ENCODE data around the gene CFAP61. TPM values are rescaled to one million over a fixed set of nuclear protein-coding genes. Genes with fewer than 3 reads are reported as not detected.
A peak's percentile ranks its signal among the peaks of the same experiment; 100 is the strongest.

Gene CFAP61
- total RNA-seq, 1 experiment from 2014 or later: 1.3 TPM

DNA sequence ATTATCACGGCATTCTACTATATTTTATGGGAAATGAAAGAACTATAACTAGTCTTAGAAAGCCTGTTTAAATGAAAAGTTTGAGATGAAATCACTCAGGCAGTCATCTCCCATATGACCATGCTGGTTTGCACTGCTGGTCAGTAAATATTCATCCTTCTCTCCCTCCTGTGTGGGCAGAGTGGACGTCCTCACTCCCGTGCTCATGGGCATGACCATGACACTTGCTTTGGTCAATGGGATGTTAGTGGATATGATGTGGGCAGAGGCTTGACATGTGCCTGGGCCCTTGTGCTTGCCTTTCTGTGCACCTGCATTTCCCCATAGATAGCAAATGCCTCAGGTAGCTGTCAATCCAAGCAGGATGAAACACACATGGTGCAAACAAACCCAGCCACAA lies 222.5 kb downstream of the CFAP61 start:
- DNase-seq (ENCODE audit: low read depth): no peak

DNA sequence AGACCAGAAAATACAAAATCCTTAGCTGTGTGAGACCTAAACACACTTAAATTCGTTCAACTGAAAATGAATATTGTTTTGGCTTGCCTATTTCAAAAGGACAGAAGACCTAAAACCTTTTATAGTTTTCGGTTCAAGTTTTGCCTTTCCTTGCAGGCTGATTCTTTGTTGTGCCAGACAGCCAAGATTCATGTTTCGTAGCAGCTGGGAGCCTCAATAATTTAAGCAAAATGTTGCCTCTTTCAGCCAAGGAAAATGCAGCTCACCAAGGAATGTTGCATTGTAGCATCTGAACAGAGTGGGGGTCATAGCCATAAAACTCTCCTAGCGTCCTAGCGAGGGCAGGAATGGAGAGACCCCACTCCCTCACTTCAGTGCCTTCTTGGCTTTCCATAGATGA lies 223.3 kb downstream of the CFAP61 start:
- DNase-seq (ENCODE audit: low read depth): no peak

DNA sequence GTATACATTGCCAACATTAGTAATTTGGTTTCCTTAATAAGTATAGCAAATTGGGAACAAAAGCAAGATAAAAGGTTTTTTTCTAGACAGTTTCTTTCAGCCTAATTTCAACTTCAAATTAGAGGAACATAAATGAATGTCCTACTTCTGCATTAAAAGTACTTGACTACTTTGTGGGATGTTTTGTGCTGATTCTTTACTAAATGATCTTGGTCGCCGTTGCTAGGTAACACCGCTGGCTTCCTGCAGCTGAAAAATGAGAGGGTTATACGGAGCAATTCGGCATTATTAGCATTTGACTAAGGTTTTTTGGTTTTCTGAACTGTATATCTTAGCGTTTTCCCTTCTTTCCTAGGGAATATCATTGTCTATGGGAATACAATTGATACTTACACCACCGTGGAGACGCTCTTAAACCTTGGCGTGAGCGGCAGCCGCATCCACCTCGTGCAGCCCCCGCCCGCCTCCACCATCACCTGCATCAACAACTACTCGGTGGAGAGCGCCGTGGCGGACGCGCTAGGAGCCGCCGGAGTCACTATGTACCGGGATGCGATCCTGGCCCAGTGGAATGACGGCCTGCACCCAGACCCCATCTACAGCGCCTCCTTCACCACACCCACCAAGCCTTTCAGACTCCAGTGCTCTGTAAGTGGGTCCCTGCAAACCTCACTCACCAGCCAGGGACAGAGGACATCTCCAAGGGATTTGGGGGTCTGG lies 224.6 kb downstream of the CFAP61 start:
- DNase-seq (ENCODE audit: low read depth): no peak

DNA sequence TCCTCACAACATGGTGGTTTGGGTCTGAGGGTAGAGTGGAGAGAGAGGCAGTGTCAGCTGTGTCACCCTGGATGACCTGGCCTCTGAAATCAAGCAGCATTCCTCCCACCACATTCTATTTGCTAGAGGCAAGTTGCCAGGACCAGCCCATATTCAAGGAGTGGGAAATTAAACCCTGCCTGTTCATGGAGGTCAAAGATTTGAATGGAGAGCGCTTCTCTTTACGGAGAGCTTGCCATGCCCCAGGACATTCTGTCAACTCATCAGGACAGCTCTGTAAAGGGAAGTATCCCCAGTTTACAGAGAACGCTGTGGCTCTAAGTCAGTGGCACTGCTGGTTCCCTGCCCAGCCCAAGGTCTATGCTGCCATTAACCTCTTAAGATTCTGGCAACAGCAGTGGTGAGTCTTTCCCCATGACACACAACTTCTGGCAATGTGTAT lies 225.6 kb downstream of the CFAP61 start:
- peak; percentile 75 for DNase-seq (ENCODE audit: low read depth)

DNA sequence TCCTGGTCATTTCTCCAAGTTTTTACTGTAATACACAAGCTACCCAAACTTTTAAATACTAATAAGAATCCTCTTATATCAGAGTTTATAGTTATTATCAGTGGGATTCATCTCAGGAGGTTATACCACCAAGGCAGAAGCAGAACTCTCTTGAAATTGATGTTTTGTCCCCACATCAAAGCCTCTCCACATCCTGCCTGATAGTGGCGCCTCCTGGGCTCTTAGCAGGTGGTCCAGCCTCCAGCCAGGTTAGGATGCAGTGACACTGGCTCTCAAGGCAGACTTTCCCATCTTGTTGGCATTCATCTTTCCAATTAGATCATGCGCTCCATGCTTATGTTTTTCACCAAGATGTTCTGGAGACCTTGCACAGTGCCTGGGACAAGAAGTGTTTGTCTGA lies 233.7 kb downstream of the CFAP61 start:
- DNase-seq (ENCODE audit: low read depth): no peak

DNA sequence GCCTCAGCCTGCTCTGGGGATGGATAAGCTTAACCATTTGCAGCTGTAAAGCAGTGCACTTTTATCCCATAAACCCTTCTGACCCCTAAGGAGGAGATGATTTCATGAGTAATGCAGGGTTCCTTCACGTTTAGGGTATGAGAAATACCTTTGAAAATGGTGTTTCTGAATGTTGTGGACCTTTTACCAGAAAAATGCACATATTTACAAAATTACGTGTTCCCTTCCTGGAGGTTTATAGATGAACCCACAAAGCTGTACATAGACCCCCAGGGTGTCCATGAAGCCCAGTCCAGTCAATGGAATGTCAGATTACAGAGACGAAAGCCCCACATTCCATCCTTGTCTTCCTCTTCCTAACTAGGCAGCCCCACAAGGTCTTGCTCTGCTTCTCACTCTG lies 237.0 kb downstream of the CFAP61 start:
- DNase-seq (ENCODE audit: low read depth): peak; percentile 94

DNA sequence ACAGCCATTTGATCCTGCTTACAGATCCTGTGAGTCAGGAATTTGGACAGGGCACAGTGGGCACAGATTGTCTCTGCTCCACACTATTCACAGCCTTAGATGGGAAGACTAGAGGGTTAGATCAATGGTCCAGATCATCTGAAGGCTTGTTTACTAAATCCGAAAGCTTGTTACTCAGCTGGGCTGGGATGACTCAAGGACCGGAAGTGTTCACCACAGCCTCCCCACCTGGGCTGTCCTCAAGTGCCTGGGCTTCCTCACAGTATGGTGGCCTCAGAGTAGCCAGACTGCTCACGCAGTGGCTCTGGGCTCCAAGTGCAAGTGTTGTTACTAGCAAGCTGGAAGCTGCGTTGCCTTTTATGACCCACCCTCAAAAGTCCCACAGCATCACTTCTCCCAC lies 240.1 kb downstream of the CFAP61 start:
- peak; percentile 90 for DNase-seq (ENCODE audit: low read depth)

DNA sequence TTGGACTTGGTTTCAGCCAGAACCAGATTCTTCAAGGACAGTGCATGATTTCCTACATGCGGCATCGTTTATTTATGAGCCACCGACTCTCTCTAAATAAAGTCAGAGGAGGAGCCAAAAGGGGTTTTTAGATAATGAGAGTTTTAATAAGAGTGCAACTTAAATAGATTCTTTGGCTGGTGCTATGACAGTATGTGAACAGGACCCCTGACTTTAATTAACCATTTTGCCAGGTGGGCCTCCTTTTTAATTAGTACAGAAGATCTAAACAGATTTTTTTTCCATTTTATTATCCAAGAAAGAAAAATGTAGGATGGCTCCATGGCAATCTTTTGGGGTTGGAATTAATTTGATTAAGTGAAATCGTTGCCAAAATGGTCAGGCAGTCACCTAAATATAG lies 240.8 kb downstream of the CFAP61 start:
- no peak for DNase-seq (ENCODE audit: low read depth)

DNA sequence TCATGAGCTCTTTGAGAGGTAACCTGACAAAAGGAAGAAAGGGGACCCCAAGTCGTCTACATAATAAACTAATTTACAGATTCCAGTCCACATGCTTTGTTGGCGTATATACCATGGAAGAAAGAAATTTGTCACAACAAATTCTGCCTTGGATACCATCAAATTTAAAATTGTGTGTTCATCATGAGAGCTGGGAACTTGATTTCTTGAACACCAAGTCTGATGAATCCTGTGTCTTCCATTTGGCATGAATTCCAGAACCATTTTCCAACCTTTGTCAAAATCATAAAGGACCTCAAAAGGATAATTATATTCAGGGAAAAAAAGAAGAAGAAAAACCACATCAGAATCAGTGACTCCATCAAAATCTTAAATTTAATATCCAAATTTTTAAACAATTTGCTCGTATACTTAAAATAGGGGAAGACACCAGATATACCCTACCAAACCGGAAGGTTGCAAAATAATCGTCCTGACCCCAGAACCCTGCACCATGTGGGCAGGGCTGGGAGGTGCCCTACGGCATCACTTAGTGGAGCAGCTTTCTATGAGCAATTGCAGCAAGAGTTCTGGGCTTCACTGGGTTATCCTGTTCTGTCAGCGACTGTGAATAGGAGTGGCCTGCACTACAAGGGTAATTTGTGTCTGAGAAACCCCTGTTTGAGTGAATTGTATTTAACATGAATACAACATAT lies 241.5 kb downstream of the CFAP61 start:
- no peak for DNase-seq (ENCODE audit: low read depth)

DNA sequence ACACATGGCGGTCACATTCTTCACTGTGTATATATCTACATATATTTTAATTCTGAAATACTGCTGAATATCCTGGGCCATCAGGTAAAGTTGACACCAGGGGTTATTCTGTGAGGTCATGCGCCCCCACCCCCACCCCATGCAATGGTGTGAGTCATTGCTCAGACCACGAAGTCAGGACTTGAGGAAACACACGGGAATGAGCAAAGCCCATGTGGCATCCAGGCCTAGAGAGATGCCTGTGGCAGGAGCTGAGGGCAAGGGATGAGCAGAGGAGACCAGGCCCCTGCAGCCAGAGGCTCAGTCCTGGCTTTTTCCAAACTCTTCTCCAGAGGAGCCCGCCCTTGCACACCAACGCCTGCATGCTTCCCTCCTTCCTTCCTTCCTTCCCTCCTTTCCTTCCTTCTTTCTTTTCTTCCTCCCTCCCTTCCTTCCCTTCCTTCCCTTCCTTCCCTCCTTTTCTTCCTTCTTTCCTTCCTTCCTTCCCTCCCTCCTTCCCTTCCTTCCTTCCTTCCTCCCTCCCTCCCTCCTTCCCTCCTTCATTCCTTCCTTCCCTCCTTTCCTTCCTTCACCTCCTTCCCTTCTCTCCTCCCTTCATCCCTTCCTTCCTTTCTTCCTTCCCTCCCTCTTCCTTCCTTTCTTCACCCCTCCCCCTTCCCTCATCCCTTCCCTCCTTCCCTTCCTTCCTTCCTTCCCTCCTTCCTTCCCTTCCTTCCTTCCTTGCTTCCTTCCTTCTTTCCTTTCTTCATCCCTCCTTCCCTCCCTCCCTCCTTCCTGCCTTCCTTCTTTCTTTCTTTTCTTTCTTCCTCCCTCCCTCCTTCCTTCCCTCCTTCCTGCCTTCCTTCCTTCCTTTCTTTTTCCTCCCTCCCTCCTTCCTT lies 243.5 kb downstream of the CFAP61 start:
- DNase-seq (ENCODE audit: low read depth): peak; percentile 82

DNA sequence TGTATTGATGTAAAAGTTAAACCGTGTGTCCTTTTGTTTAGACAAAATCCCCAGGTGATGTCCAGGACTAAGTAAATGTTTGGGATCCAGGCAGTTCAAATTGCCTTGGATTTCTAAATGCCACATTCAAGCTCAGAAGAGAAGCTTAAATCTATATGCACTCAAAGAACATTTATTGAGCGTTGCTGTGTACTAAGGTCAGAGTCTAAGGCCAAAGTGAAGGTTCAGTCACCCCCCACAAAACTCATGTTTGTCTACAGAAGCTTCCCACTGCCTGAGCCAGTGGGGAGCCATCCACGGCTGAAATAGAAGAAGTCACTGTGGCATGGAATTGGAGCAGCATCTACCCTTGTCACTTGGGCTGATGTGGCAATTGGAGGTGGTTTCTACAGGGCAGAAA lies 244.8 kb downstream of the CFAP61 start:
- no peak for DNase-seq (ENCODE audit: low read depth)

DNA sequence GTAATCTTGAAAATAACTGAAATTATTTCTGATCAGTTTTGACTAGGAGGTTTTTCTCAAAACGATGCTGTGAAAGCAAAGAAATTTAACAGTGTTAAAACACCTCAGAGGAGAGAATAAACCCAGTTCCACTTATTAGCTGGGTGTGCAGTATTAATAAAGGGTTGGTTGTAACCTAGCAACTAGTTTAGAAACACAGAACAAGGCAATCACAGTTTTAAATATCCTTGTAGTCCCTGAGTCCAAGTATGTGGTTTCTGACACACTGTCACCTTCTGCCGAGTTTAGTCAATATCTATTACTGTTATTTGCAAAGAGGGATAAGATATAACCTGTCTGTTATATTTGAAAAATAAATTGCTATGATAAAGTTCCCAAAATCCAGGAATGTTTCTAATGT lies 245.4 kb downstream of the CFAP61 start:
- no peak for DNase-seq (ENCODE audit: low read depth)

DNA sequence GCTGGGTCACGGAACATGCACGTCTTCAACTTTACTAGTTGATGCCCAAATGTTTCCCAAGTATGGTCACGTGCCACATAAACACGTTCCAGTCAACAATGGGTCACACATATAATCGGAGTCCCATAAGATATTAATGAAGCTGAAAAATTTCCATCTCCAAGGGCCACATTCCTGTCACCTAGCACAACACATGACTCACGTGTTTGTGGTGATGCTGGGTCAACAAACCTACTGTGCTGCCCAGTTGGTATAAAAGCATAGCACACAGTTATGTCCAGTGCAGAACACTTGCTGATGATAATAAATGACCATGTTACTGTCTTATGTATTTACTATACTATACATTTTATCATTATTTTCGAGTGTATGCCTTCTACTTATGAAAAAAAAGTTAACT lies 247.6 kb downstream of the CFAP61 start:
- peak; percentile 67 for DNase-seq (ENCODE audit: low read depth)

DNA sequence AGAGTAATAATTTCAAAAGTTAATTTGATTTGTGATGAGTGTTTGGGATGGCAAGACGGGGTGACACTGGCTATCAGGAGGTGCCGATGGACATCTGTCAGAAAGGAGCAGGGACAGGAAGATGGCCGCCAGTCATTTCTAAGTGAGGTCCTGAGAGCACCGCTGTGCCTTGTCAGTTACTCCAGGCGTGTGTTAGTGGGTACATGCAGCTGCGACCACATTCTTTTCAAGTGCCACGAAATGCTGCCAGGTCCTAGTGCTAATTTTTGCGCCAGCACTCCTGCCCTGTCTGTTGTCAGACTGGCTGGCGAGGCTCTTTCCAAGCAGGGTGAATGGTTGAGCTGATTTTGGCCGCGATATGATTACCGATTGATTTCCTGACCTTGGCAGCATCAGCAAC lies 251.0 kb downstream of the CFAP61 start:
- DNase-seq (ENCODE audit: low read depth): no peak

DNA sequence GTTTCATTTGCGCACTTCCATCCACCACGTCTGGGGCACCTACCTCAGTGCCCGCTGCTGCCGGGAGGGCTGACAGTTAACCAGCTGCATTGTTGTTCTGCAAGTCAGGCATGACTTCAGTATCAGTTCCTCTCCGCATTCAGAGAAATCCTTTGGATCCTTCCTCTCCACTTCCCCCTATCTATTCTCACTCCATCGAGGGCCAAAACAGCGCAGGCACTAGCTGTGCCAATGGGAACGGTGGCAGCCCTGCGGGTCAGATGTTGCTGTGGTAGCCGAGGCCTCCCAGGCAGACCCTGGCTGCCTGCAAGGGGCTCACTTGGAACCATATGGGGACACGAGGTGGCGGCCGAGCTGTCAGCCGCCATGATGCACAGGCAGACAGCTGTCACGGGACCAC lies 251.4 kb downstream of the CFAP61 start:
- no peak for DNase-seq (ENCODE audit: low read depth)

DNA sequence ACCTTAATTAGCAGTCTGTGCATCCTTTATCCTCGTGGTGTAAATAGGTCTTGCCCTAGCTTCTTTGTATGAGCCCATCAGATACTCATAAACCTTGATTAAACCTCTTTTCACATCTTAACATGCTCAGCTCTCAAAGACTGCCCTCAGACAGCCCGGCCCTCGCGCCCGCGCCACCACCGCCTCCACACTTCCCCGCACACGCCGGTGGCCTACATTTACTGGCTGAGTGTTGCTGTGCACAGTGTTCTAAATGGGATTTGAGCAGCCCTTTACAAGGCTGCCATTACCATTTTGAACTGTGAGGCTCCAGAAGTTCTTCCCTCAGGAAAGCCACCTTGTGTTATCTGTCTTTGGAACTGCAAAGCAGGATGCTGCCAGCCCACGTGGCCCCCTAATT lies 252.6 kb downstream of the CFAP61 start:
- no peak for DNase-seq (ENCODE audit: low read depth)

DNA sequence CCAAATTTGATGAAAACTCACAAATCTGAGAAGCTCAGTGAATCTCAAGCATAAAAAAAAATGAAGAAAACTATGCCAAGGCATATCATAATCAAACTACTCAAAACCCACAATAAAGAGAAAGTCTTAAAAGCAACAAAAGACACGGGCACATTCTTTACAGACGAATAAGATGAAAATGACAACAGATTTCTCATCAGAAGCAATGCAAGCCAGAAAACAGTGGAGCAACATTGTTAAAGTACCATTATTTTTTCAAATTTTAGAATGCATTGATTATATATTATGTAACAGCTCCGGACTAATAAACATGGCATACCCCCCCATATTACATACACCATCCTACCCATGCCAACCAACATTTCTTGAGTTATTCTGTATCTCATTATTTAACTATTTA lies 260.2 kb downstream of the CFAP61 start:
- DNase-seq (ENCODE audit: low read depth): no peak

DNA sequence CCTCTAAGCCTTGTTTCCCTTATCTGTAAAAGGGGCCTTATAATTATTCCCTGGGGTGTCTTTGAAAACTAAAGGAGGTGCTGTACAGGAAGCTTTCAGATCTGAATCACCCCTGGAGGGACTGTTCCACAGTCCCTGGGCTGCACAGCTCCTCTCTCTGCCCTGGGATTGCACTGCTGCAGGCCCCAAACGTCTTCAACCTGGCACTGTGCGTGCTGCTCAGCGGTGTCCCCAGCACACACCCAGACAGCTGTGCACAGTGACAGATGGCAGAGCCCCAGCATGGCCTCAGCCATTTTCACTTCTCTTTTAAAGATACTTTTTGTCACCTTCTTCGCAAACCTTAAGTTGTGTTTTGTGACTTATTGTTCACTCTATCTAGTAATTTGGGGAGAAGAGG lies 264.9 kb downstream of the CFAP61 start:
- DNase-seq (ENCODE audit: low read depth): no peak

DNA sequence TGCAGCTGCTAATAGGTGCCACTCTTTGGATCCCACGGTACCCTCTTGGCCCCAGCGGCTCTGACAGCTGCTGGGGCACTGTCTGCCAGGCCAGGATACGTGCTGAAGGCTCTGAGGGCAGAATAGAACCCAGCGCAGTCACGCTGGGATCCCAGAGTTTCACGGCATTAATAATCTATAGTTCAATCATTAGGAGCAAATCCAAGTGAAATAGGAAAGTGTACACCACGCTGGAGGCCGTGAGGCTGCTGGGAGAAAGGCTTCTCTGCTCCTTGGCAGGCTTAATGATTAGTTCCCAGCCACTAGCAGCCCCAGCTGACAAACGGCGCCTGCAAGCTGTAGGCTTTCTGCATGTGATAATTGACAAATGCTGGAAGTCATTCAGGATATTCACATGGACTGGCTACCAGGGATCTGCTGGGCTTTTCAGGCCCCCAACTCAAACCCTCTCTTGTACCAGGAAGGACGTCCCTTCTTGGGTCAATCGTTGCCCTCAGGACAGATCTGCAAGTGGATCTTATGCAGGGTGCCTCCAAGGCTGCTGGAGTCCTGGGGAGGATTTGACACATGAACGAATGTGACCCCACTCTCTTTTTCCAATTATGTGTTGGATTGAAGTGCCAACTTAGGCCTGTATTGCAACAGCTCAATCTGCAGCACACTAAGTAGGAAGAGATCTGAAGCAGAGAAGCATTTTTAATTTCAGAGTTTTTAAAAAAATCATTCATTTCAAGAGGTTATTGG lies 265.5 kb downstream of the CFAP61 start:
- no peak for DNase-seq (ENCODE audit: low read depth)

DNA sequence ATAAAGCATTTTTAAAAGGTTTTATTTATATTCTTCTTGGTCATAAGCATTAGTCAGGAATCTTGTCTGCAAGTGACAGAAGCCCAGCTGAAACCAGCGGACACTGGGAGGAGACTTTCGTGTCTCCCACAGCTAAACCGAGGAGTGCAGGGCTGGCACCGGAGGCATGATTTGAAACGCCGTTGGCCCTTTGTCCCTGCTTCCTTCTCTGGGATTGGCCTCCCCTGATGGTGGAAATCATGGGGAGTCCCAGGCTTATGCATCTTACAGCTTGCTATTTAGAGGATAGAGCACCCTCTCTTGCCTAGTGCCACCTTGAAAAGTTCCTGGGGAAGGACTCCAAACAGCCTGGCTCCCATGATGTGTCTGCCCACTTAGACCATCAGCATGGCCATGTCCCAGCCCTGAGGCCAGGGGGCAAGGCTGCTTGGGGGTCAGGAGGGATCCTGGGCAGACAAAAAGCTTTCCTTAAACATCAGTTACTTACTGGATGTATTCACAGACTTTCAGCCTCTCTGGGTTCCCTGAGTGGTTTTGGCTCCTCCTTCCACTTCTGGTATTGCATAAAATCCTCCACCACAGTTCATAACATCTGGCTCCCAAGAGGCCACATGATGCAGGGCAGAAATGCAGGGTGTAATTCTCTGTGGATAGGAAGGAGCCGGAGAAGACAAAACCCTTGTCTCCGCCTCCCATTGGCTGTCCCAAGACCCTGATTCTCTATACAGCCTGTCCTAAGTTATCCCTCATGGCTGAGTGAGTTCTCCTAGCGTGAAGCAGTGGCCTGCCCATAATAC lies 266.2 kb downstream of the CFAP61 start:
- no peak for DNase-seq (ENCODE audit: low read depth)

DNA sequence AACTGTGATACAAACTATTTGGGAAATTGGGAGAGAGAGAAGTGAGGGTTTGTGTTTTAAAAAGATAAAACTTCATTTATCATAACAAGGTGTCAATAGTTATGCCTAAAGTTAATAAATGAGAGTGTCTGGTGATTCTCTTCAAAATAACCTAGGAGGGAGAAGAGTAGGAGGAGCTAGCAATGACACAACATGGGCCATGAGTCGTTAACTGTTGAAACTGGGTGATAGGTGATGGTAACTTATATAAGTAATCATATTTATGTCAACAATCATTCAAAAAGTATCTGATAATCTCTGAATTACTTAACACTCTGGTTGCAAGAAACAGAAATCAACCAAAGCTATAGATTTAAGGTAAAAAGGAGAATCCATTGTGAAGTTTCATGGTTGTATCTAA lies 268.8 kb downstream of the CFAP61 start:
- DNase-seq (ENCODE audit: low read depth): no peak
